ENCODE results near the gene USHBP1. TPM values are rescaled to one million over a fixed set of nuclear protein-coding genes. Genes with fewer than 3 reads are reported as not detected.

USHBP1 gene, protein sequence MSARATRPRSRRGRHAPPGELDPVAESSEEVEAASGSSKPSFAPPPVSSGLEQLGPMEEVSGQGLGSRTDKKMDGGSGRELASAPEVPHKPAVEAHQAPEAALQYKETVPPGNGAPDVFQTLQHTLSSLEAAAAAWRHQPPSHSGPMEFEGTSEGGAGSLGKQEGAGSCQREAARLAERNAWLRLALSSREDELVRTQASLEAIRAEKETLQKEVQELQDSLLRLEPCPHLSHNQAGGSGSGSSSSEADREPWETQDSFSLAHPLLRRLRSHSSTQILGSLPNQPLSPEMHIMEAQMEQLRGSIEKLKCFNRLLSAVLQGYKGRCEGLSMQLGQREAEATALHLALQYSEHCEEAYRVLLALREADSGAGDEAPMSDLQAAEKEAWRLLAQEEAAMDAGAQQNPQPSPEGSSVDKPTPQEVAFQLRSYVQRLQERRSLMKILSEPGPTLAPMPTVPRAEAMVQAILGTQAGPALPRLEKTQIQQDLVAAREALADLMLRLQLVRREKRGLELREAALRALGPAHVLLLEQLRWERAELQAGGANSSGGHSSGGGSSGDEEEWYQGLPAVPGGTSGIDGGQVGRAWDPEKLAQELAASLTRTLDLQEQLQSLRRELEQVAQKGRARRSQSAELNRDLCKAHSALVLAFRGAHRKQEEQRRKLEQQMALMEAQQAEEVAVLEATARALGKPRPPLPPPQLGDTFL
- total RNA-seq, result 0.64 TPM

DNA sequence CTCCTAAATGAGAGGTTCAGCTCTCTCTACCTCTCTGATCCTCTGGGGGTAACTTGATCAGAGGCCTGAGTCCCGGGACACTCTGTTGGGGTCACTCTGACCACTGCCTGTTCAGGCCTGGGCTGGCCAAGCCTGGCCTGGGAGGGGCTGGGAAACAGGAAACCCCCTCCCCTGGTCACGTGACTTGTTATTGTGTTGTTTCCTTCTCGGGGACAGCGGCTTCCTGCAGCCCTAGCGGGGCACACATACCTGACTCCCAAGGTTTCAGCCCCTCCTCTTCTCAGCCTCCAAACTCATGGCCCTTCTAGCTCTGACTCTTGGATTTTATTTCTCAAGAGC lies at the start of gene USHBP1:
USHBP1 (minus strand) TSS at position 105 of the 339 bp plus-strand sequence. CDS start 446 bp downstream, outside the sequence.
- ATAC-seq, result no peak

DNA sequence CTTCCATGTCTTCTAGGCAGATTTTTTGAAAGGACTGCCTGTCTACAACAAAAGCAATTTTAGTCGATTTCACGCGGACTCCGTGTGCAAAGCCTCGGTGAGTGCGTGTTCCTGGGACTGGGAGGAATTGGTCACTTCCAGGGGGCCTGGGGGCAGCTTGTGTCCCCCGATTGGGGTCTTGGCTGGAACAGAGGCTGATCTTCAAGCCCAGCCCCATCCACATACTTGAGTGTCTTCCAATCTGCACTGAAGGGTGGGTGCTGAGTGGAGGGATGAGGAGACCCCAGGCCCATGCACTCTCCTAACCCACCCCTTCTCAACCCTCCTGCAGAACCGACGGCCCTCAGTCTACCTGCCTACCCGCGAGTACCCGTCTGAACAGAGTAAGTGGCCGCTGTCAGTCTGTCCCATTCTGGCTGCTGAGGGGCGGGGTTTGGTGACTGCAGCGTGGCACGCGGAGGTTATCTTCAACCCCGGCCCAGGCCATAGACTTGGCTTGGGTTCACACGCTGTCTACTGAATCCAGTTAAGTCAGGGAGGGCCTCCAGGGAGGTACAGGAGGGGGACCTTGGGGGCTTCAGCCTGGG lies 49.6 kb upstream of the USHBP1 start:
- ATAC-seq, result no peak

DNA sequence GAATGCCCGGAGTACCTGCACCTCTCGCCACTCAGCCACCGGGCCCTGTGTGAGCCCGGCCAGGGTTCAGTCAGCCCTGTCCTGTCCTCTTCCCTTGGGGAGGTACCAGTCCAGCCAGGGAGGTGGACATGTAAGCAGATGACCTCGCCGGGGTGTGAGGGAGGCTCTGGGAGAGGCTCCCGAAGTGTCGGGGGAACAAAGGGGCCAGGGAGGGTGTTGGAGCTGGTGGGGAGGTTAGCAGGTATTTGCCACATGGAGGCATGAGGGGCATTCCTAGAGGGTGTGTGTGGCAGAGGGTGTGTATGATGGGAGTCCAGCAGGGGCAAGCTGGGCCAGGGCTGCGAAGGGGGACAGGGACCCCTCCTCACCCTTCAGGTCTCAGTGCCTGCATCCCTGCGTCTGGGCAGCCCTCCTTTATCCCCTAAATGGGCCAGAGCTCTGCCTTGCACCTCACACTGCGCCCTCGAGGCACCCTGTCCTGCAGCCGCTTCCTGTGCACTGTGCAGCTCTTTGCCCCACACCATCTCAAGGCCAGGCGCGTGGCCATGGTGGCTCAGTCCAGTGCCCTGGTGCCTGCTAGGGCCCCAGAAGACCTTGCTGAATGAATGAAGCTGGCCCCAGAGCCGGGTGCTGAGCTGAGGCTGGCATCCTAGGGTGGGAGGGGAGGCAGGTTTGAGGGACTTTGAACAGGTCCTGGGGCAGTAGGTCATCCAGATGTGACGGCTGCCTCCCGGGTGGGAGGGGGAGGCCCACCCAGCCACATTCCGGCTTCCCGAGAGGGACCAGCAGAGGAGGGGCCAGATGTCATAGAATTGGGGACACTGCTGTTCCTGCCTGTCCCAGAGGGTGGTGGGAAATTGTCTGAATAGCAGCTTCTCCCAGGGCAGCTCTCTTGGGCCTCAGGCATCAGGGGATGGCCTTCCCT lies 47.9 kb upstream of the USHBP1 start:
- ATAC-seq, result no peak

DNA sequence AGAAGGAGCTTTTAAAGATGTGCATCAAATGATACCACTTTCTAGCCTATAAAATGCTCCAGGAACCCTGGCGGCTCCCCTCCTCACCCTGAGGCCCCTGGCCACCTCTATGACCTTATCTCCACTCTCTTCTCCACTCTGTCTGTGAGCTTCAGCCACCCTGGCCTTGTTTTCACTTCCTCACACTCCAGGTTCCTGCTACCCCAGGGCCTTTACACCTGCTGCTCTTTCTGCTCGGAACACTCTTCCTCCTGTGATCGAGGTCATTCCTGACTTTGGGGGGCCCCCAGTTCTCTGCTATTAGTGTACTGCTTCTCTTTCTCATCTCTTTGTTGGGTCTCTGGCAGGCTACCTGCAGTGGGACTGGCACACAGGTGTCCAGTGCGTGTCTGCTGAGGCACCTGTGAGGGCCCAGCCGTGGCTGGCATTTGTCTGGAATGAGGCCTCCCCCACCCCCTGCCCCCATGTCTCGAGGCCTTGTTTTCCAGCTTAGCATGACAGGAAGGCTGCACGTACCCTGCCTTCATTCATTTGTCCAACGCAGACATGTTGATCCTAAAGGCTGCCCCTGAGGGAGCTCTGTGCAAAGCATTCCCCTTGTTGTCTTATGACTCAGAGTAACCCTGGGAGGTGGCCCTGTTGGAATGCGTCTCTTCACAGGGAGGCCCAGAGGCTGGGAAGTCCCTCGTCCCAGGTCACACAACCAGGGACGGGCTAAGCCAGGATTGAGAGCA lies 47.1 kb upstream of the USHBP1 start:
- ATAC-seq, result peak; percentile 6

DNA sequence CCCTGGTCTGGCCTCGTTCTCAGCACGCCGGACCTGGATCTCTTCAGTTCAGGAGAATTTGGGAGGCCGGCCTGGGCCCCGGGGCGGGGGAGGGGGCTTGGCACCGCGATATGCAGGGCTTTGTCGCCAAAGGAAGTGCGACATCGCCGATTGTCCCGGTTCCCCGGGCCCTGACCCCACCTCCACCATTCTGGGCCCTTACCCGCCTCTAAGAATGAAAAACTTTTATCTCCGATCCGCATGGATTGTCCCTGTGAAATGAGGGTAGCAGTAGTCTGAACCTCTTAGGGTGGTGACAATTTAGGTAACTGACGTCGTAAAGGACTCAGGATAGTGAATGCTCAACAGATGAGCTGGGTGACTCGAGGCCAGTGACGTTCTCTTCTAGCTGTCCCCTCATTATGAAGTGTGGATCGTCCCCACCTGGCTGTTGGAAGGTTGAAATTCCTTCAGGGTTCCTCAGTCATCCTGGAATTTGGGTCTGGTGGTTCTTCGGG lies 45.5 kb upstream of the USHBP1 start:
- ATAC-seq, result no peak

DNA sequence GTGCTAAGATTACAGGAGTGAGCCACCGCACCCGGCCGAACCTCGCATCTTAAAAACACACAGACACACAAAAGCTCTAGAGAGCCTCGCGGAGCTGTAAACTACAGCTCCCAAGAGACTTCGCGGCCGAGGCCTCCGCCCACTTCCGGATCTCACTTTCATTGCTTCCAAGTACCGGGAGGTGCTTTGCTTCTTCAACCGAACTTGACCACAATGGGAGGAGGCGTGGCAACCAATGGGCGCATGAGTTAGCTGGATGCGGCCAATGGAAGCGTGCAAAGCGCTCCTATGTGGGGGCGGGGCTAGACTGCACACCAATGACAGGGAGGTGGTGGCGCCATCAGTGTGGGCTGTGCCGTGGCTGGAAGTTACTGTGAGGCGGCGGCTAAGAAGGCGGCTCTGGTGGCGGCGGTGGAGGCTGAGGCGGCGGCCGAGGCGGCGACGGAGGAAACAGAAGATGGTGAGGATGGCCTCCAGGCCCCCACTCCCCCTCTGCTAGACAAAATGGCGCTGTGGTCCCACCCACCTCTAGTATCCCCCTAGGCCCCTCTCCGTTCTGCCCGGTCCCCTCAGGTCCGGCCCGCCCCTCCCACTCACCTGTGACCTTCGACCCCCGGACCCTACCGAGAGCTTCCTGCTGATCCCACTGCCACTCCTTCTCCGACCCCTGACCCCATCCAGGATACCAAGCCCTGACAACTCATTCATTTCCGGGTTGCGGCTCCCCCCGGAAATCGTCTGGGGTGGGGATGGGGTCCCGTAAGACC lies 44.8 kb upstream of the USHBP1 start, which contains the start of gene DDA1:
DDA1 (plus strand) TSS at position 366 of the 767 bp plus-strand sequence; CDS start at position 458, 92 bp downstream.
- ATAC-seq, result peak; percentile 82

DNA sequence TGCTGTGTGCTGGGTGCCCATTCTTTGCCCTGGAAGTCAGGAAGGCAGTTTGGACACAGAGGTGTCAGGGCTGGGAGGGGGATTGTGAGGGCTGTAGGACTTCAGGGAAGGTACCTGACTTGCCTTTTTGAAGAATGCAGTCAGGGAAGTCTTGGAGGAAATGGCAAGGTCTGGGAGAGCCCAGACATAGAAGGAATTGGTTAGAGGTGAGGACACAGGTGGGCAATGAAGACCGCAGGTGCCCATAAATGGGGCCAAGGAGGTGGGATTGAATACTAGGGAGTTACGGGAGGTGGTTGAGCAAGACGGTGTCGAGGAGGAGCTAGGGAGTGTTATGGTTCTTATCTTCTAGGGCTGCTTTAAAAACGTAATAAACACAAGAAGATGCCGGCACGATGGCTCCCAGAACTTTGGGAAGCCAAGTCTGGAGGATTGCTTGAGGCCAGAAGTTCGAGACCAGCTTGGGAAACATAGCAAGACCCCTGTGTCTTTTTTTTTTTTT lies 43.4 kb upstream of the USHBP1 start:
- ATAC-seq, result no peak

DNA sequence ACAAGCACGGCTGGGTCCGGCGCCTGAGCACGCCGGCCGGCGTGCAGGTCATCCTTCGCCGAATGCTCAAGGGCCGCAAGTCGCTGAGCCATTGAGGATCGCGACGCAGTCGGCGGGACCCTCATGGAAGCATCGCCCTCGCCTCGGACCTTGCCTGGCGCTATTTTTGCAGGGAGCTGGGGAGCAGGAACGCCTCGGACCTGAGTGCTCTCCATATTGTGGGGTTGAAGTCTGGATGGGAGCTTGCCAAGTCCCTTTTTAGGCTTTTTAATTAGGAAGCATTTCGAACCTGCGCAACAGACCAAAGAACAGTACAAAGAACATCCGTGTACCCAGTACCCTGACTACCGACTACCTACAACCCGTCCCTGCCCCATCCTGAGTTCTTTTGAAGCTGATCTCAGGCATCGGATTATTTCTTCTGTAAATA lies 41.8 kb upstream of the USHBP1 start:
- ATAC-seq, result no peak

DNA sequence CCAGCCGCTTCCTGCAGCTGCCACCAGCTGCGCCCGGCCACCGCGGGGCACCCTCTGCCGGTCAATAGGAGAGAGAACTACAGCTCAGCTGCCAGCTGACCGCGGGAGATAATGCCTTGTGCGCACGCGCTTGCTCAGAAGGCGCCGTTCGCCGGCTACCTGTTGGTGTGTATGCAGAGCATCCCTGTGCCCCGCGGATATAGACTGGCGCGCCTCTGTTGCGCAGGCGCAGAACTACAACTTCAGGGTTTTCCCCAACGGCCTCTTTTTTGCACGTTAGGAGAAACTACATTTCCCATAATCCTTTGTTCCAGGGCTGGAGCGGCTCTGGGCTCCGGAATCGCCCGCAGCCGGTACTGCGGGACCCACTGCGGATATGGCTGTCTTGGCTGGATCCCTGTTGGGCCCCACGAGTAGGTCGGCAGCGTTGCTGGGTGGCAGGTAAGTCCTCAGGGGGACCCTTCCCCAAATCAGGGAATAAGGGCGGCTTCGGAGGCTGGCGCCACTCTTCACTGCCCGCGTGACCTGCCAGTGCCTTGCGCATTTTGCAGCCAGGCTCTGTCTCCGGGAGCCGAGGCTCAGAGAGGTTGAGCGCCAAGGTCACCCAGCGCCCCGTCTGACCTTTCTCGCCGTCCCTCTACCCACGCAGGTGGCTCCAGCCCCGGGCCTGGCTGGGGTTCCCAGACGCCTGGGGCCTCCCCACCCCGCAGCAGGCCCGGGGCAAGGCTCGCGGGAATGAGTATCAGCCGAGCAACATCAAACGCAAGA lies 41.2 kb upstream of the USHBP1 start, which contains the start of gene MRPL34:
MRPL34 (plus strand) TSS at position 356 of the 768 bp plus-strand sequence; CDS start at position 377, 21 bp downstream.
- peak; percentile 86 for ATAC-seq

DNA sequence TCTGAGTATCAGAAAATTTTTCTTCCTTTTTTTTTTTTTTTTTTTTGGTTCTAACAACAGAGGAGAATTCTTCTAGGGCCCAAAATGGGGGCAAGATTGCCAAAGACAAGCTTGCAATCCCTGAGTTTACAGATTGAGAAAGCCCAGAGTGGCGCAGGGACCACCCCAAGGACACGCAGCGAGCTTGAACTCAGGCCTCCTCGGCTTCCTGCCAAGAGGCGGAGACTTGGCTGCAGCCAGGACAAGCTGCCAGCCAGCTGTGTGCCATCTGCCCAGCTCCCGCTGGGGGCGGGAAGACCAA lies 40.6 kb upstream of the USHBP1 start:
- no peak for ATAC-seq

DNA sequence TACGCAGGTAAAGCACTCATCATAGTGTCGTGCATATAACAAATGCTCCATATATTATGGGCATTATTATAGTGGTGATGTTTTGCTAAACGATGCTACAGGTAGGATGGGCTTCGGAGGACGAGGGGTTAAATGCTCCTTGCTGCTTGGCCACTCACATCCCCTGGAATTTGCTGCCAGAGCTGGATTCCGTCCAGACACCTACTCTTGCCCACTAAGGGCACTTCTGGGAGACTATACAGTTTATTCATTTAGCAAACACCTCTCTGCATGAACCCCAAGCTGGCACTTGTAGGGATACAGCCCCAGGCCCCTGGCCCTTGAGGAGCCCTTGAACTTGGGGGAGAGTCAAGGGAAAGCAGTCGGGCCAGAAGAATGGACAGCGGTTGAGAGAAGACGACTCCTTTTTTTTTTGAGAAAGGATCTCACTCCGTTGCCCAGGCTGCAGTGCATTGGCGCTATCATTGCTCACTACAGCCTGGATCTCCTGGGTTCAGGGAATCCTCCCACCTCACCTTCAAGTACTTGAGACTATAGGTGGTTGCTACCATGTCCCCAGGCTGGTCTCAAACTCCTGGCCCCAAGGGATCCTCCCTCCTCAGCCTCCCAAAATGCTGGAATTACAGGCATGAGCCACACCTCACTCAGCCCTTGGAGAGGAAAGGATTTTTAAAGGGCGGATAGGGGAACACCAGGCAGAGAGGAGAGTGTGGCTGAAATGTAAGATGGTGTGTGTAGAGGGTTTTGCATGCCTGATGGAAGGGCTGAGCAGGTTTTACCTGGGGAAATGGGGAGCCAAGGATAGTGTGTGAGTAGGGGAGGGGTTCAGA lies 40.1 kb upstream of the USHBP1 start:
- ATAC-seq, result no peak

DNA sequence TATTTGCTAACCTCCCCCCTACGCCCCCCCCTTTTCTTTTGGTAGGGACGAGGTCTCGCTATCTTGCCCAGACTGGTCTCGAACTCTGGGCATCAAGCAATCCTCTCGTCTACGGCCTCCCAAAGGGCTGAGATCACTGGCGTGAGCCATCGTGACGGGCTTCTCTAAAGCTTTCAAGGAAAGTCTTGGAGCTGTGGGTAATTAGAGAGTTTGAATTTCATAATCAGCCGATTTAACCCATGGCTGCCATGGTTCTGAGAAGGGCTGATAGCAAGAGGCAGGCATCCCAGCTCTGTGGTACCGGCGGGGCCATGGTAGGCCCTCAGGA lies 39.4 kb upstream of the USHBP1 start:
- no peak for ATAC-seq

DNA sequence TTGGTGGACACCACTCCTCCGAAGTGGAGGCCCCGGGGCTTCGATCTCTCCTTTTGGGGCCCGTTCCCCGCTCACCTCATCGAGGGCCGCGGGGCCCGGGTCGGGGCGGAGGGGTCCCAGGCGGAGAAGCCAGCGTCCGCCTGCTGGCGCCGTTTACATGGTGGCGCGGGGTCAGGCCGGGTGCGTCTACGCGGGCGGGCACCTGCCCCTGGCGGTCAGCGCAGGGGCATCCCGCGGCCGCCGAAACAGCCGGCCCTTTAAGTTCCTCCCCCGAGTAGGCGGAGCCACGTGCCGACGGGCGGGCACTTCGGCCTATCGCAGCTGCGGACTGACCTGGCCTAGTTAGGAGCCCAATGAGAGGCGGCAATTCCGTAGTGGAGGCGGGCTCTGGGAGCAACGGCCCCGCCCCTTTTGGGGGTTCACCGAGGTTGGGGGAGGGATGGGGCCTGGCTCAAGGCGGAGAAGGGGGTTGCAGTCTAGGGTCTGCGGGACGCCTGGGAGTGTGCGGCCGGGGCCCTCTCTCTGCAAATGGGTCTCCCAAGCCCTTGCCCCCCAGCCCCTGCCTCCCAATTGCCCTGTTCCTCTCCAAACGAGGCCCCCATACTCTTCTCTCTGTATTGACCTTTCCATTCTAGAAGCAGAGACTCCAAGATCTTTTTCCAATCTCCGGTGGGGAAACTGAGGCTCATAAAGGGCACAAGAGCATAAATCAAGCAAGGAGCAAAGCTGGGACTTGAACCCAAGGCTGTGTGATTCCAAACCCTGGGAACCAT lies 38.8 kb upstream of the USHBP1 start, which contains the start of gene ABHD8:
ABHD8 (minus strand) TSS at position 259 of the 773 bp plus-strand sequence. CDS start 1,809 bp downstream, outside the sequence.
- peak; percentile 71 for ATAC-seq

DNA sequence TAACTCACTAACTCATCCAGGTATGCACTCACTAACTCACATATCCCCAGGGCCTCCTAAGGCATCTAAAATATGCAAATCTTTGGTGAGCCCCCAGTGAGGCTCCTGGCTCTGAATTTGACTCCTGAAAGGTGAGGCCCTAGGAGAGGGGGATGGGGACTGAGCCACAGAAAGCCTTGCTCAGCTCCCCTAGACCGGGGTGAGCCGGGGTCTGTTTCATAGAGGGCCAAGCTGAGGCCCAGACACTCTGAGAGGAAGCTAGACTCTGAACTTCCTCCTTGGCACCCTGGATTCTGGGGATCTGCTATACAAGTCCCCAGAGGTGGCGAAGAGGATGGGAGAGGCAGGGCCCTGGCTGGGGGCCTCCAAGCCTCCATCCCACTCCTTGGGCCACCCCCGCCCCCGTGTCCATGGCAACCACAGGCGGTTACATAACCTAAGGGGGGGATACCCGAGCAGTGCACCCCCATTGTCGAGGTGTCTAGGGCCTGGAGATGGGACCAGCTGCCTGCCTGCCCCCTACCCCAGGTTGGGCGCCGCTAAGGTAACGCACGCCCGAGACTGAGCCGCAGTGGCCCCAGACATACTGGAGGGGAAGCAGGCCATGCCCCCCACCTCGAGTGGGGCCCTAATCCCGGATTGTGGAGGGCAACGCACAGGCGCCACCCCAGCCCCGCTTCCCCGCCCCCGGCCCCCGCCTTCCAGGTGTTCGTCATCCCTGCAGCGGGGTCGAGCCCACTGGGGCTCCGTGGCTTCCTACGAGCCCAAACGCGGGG lies 38.0 kb upstream of the USHBP1 start:
- no peak for ATAC-seq

DNA sequence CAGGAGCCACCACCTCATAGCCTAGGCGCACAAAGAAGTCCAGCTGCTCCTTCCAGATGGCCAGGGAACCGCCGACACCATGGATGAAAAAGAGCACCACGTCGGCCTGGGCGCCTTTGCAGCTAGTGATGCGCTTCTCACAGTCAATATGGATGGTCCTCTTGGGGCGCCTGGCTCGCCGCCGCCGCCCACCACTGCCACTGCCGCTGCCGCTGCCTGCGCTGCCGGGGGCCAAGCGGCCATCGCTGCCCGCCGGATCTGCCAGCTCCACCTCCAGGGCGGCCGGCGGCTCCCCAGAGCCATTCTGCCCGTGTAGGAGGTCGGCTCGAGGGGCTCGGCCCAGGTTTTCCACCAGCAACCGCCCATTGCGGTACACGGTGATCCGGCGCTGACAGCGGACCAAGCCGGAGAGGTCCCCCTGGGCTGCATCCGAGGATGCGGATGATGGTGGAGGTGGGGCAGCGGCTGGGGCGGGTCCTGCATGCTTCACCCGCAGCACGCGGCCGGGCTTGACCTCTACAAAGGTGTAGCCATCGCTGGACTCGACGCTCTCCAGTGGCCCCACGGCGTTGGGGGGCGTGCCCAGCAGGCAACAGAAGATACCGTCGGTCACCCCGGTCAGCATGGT lies 36.6 kb upstream of the USHBP1 start:
- no peak for ATAC-seq

DNA sequence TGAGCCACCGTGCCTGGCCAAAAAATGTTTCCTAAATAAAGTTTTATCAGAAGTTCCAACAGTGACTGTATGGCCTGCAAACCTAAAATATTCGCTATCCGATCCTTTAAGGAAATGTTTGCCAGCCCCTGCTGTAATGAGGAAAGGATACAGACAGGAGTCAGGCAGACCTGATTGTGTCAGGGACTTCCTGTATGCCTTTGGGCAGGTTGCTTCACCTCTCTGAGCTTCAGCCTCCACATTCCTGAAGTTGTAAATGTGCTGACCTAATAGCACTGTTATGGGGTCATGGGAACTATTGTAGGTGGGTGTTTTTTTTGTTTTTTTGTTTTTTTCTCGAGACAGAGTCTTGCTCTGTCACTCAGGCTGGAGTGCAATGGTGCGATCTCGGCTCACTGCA lies 32.4 kb upstream of the USHBP1 start:
- no peak for ATAC-seq

DNA sequence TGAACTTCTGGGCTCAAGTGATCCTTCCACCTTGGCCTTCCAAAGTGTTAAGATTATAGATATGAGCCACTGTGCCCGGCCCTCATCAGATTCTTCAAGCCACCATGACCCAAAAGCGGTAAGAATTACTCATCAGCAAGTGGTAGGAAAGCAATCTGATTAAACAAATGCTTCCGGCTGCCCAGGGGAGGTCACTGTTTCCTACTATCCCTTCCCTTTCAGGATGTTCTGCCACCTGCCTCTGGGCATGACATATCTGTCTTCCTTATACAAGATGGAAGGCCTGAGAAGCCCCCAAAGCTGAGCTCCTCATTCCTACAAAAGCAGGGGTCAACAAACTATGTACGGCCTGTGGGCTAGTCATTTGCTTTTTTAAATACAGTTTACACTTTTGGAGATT lies 31.7 kb upstream of the USHBP1 start:
- ATAC-seq, result peak; percentile 5
